ENCODE data around the gene SLC12A5.

The SLC12A5 gene

DNA sequence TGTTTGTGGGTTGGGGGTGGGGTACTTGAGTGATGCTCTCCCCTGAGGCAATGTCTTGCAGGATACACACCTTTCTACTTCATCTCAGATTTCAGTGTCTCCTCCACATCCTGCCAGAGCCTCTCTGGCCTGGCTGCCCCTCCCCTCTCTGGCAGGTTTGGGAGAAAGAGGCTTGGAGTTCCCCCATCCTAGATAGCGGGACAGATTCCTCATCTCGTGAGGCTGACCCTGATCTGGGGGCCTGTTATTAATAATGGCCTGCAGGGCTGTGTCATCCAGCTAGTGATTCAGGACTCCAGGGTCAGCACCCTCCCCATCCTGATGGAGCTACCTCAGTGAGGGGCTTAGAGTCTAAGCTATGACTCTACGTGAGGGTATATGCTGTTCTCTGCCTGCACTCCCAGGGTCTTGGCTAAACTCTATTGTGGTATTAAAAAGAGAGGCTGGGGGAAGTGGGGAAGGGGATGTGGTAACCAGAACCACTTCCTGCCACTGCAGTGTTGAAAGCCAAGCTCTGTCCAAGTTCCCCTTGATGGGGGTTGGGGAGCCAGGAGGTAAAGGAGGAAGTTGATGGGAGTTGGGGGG, 24.0 kb upstream of the SLC12A5 start:
- H3K9me3 ChIP-seq (ENCODE audit: control insufficient read depth, insufficient read depth, low read depth, low read length) = no peaks in the 10 kb centered on the region
- ChIA-PET POLR2A (no interaction called here), CTCF (interaction anchor here (1.2 to 2.9 kb wide), 4 partner anchors 9 to 129 kb away, joined by 3 to 27 read pairs (median 5); no protein-coding TSS in a partner anchor)
- no peak overlapping the region for H3K27ac ChIP-seq (ENCODE audit: extremely low read depth, low read depth, low read length)
- H3K4me1 ChIP-seq (ENCODE audit: control insufficient read depth, insufficient read depth, low read length) = no peaks in the 10 kb centered on the region
- H3K36me3 ChIP-seq (ENCODE audit: control insufficient read depth in 2 of 2, insufficient read depth in 1 of 2, low read length in 2 of 2) = no peaks in the 10 kb centered on the region
- no peak overlapping the region for H3K4me3 ChIP-seq (ENCODE audit: low read depth, low read length)
- no peak for TF ChIP-seq ZNF184 (tag by site-specific recombination; IDR thresholded peaks at IDR 0.05)
- no peak for TF ChIP-seq GLIS1 (tag by site-specific recombination; IDR thresholded peaks at IDR 0.05)
- no peak for TF ChIP-seq SP7 (tag by site-specific recombination; IDR thresholded peaks at IDR 0.05)
- no peak for TF ChIP-seq ZNF174 (tag by site-specific recombination; IDR thresholded peaks at IDR 0.05)
- TF ChIP-seq ZNF10 (tag by site-specific recombination; IDR thresholded peaks at IDR 0.05) = no peak
- TF ChIP-seq ZNF202 (tag by site-specific recombination; IDR thresholded peaks at IDR 0.05; ENCODE audit: borderline replicate concordance) = no peak
- TF ChIP-seq ZNF211 (tag by site-specific recombination; IDR thresholded peaks at IDR 0.05; ENCODE audit: low read depth) = no peak
- TF ChIP-seq ZNF549 (tag by site-specific recombination; IDR thresholded peaks at IDR 0.05) = no peak
- no peak for TF ChIP-seq ZSCAN23 (tag by site-specific recombination; IDR thresholded peaks at IDR 0.05)
- TF ChIP-seq ZNF133 (tag by site-specific recombination; IDR thresholded peaks at IDR 0.05) = no peak
- TF ChIP-seq ZNF76 (tag by site-specific recombination; IDR thresholded peaks at IDR 0.05; ENCODE audit: borderline replicate concordance, low read depth) = no peak
- TF ChIP-seq GFI1B (tag by site-specific recombination; IDR thresholded peaks at IDR 0.05) = no peak

DNA sequence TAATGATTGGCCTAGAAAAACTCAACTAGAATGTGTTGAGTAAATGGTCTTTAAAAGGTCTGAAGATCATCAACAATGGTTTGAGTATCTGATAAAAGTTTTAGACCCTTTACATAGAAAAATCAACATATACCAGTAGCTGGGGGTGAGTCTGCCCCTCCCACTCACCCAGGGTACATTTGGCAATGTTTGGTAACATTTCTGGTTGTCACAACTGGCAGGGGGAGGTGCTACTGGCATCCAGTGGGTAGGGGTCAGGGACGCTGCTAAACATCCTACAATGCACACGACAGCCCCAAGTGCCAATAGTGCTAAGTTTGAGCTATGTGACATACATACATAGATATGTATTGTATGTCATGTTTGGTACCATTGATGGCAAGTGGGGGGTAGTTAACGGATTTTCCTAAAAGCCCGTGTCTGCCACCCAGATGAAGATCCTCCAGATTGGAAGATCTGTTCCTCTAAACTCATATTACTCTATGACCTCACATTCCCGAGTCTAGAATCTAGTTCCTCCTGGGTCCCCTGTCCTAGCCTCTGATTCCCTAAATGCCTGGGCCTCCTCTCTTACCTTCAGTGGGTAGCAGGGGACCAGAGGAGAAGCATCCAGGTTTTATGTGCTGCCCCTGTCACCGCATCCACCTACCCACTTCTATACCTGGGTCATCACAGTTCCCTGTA, 22.9 kb upstream of the SLC12A5 start:
- ChIA-PET POLR2A (no interaction called here), CTCF (interaction anchor here (0.7 to 2.1 kb wide), 2 partner anchors 19 to 99 kb away, joined by 3 to 12 read pairs; no protein-coding TSS in a partner anchor)
- no peak overlapping the region for H3K27ac ChIP-seq (ENCODE audit: extremely low read depth, low read depth, low read length)
- H3K36me3 ChIP-seq (ENCODE audit: control insufficient read depth in 2 of 2, insufficient read depth in 1 of 2, low read length in 2 of 2) = no peaks in the 10 kb centered on the region
- TF ChIP-seq ZNF169 (tag by site-specific recombination; IDR thresholded peaks at IDR 0.05) (no peak), KLF9 (tag by site-specific recombination; IDR thresholded peaks at IDR 0.05; ENCODE audit: low read depth) (no peak), ZNF785 (tag by site-specific recombination; IDR thresholded peaks at IDR 0.05) (no peak), ZNF121 (tag by site-specific recombination; IDR thresholded peaks at IDR 0.05) (no peak), ZNF664 (tag by site-specific recombination; IDR thresholded peaks at IDR 0.05) (no peak)
- TF ChIP-seq, protein P1, sequence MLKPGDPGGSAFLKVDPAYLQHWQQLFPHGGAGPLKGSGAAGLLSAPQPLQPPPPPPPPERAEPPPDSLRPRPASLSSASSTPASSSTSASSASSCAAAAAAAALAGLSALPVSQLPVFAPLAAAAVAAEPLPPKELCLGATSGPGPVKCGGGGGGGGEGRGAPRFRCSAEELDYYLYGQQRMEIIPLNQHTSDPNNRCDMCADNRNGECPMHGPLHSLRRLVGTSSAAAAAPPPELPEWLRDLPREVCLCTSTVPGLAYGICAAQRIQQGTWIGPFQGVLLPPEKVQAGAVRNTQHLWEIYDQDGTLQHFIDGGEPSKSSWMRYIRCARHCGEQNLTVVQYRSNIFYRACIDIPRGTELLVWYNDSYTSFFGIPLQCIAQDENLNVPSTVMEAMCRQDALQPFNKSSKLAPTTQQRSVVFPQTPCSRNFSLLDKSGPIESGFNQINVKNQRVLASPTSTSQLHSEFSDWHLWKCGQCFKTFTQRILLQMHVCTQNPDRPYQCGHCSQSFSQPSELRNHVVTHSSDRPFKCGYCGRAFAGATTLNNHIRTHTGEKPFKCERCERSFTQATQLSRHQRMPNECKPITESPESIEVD (tag by site-specific recombination; IDR thresholded peaks at IDR 0.05) = no peak
- TF ChIP-seq, protein P2, sequence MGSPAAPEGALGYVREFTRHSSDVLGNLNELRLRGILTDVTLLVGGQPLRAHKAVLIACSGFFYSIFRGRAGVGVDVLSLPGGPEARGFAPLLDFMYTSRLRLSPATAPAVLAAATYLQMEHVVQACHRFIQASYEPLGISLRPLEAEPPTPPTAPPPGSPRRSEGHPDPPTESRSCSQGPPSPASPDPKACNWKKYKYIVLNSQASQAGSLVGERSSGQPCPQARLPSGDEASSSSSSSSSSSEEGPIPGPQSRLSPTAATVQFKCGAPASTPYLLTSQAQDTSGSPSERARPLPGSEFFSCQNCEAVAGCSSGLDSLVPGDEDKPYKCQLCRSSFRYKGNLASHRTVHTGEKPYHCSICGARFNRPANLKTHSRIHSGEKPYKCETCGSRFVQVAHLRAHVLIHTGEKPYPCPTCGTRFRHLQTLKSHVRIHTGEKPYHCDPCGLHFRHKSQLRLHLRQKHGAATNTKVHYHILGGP (tag by site-specific recombination; IDR thresholded peaks at IDR 0.05) = no peak
- H3K4me1 ChIP-seq (ENCODE audit: control insufficient read depth, insufficient read depth, low read length) = no peaks in the 10 kb centered on the region
- no peaks in the 10 kb centered on the region for H3K9me3 ChIP-seq (ENCODE audit: control insufficient read depth, insufficient read depth, low read depth, low read length)
- no peak overlapping the region for H3K4me3 ChIP-seq (ENCODE audit: low read depth, low read length)

DNA sequence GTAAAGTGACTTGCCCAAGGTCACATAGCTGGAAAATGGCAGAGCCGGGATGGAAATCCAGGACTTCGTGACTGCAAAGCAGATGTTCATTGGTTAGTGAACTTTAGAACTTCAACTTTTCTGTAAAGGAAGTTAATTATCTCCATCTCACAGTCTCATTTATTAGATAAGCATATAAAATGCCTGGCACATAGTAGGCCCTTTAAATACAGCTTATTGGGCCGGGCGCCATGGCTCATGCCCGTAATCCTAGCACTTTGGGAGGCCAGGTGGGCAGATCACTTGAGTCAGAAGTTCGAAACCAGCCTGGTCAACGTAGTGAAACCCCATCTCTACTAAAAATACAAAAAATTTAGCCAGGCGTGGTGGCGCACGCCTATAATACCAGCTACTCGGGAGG, 22.1 kb upstream of the SLC12A5 start:
- H3K36me3 ChIP-seq (ENCODE audit: control insufficient read depth in 2 of 2, insufficient read depth in 1 of 2, low read length in 2 of 2) = no peaks in the 10 kb centered on the region
- CTCF ChIA-PET = interaction anchor here (0.6 to 2.1 kb wide), 4 partner anchors 8 to 99 kb away, joined by 3 to 12 read pairs (median 3); no protein-coding TSS in a partner anchor
- TF ChIP-seq, protein P3, sequence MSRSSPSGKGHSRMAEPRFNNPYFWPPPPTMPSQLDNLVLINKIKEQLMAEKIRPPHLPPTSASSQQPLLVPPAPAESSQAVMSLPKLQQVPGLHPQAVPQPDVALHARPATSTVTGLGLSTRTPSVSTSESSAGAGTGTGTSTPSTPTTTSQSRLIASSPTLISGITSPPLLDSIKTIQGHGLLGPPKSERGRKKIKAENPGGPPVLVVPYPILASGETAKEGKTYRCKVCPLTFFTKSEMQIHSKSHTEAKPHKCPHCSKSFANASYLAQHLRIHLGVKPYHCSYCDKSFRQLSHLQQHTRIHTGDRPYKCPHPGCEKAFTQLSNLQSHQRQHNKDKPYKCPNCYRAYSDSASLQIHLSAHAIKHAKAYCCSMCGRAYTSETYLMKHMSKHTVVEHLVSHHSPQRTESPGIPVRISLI (tag by site-specific recombination; IDR thresholded peaks at IDR 0.05) = no peak
- TF ChIP-seq ZNF302 (tag by site-specific recombination; IDR thresholded peaks at IDR 0.05; ENCODE audit: low read depth) = no peak
- TF ChIP-seq ZNF785 (tag by site-specific recombination; IDR thresholded peaks at IDR 0.05) = no peak
- TF ChIP-seq, protein P4, sequence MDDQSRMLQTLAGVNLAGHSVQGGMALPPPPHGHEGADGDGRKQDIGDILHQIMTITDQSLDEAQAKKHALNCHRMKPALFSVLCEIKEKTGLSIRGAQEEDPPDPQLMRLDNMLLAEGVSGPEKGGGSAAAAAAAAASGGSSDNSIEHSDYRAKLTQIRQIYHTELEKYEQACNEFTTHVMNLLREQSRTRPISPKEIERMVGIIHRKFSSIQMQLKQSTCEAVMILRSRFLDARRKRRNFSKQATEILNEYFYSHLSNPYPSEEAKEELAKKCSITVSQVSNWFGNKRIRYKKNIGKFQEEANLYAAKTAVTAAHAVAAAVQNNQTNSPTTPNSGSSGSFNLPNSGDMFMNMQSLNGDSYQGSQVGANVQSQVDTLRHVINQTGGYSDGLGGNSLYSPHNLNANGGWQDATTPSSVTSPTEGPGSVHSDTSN (CRISPR knock-in tag; IDR thresholded peaks at IDR 0.05) = no peak
- TF ChIP-seq ZNF391 (tag by site-specific recombination; IDR thresholded peaks at IDR 0.05; ENCODE audit: borderline replicate concordance, low read depth) = no peak
- TF ChIP-seq ZNF174 (tag by site-specific recombination; IDR thresholded peaks at IDR 0.05) = no peak
- TF ChIP-seq ZNF335 (tag by site-specific recombination; conservative IDR thresholded peaks at IDR 0.05) = no peak
- no peak for TF ChIP-seq KLF7 (tag by site-specific recombination; IDR thresholded peaks at IDR 0.05; ENCODE audit: borderline replicate concordance)

More for the DNA sequence above, 22.1 kb upstream of the SLC12A5 start:
- Histone ChIP-seq H3K27ac (ENCODE audit: extremely low read depth, low read depth, low read length) (no peak overlapping the region), H3K4me1 (ENCODE audit: control insufficient read depth, insufficient read depth, low read length) (no peaks in the 10 kb centered on the region), H3K4me3 (ENCODE audit: low read depth, low read length) (no peak overlapping the region), H3K9me3 (ENCODE audit: control insufficient read depth, insufficient read depth, low read depth, low read length) (no peaks in the 10 kb centered on the region)
- POLR2A ChIA-PET = no interaction called here
